SK-N-MC (cell line): ENCODE measurements around the gene MRGPRF.

Experiments
- DNase-seq: peaks from one replicate; pipeline ENCODE4 v3.0.0-alpha.2; 2011; ENCODE audit warnings: low read depth, low spot score
- H3K27ac ChIP-seq: fragments of 200-600 bp; sonication (generic); 2 replicates; pipeline ENCODE4 v1.5.1; 2016; ENCODE audit warnings: mixed run types
- H3K36me3 ChIP-seq: fragments of 200-600 bp; sonication (generic); 2 replicates; pipeline ENCODE4 v1.6.1; 2017; ENCODE audit warnings: antibody characterized with exemption, low read length, mixed read lengths; ENCODE audit not compliant: insufficient read depth
- H3K4me3 ChIP-seq: fragments of 200-600 bp; sonication (generic); 2 replicates; pipeline ENCODE4 v1.5.1; 2016
- H3K9ac ChIP-seq: fragments of 200-600 bp; sonication (generic); 2 replicates; pipeline ENCODE4 v1.8.0; 2017; ENCODE audit warnings: mixed run types, mixed read lengths; ENCODE audit not compliant: insufficient read length
- H3K9me3 ChIP-seq: fragments of 200-600 bp; sonication (generic); 2 replicates; pipeline ENCODE4 v1.6.1; 2017; ENCODE audit warnings: low read depth, mild to moderate bottlenecking, antibody characterized with exemption, low read length, moderate library complexity, mixed read lengths
- EZH2 ChIP-seq: fragments of 200-600 bp; sonication (generic); IDR thresholded peaks from one replicate; pipeline ENCODE4 v1.6.1; 2017; ENCODE audit warnings: antibody characterized with exemption
- FOXP2 ChIP-seq: optimal IDR thresholded peaks from 2 replicates; pipeline ENCODE3; 2011; ENCODE audit warnings: mild to moderate bottlenecking, moderate library complexity; ENCODE audit not compliant: insufficient read depth; ENCODE audit errors: extremely low read length, control extremely low read depth
- POLR2AphosphoS5 ChIP-seq: IDR thresholded peaks from 2 replicates; pipeline ENCODE4 v1.6.1; 2012; ENCODE audit warnings: mild to moderate bottlenecking, low read depth, low read length, borderline replicate concordance

MRGPRF gene

DNA sequence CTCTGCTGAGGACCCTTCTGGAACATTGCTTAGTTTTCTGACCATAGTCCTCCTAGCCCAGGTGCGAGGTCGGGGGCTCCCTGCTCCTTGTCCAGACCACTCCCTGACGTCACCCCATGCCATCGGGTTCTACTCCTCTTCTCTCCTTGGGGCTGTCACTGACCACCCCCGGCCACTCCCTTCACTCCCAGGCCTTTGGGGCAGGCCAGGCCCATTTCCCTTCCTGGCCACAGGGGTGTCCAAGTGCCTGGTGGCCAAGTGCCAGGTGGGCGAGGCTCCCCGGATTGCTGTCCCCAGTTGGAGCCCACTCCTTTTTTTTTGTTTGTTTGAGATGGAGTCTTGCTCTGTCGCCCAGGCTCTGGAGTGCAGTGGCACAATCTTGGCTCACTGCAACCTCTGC lies 51.8 kb downstream of the MRGPRF start:
- no peak overlapping the region for H3K9ac ChIP-seq
- H3K9me3 ChIP-seq, result peaks cover 3% of the 10 kb centered on the region; the same call in 1 of the 2 replicates
- no peak for TF ChIP-seq FOXP2
- TF ChIP-seq EZH2, result no peak
- TF ChIP-seq POLR2AphosphoS5, result no peak
- no peak overlapping the region for H3K4me3 ChIP-seq
- DNase-seq, result no peak
- no peak overlapping the region for H3K27ac ChIP-seq
- H3K36me3 ChIP-seq, result no peaks in the 10 kb centered on the region

DNA sequence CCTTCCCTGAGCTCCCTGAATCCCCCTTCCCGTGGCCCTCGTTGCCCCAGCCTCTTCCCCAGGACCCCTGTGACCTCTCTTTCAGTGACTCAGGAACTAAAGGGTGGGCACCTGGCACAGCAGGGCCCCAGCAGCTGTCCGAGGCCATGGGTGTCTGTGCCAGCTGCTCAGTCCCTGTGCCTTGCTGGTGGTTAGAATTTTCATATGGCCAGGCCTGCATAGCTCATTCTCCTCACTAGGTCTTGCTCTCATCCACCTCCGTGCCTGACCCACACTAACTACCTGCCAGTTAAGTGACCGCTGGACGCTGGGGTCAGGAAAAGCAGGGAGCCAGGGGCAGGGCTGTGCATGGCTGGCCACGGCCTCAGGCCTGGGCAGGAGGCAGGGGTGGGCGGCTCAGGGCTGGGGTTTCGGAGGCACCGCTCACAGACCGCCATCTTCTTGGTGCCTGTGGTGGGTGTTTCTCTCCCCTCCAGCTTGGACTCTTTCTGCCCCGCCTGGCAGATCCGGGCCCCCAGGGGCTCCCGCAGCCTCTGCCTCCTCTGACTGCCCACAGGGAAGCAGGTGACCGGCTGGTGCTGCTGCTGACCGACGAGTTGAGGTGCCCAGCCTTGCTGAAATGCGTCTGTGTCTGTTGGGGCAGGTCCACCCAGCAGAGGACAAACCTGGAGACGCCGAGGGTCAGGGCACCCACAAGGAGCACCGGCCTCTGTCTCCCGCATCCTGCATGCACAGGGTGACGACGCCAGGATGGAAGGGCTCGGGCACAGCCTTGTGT lies 52.6 kb downstream of the MRGPRF start:
- DNase-seq, result no peak

DNA sequence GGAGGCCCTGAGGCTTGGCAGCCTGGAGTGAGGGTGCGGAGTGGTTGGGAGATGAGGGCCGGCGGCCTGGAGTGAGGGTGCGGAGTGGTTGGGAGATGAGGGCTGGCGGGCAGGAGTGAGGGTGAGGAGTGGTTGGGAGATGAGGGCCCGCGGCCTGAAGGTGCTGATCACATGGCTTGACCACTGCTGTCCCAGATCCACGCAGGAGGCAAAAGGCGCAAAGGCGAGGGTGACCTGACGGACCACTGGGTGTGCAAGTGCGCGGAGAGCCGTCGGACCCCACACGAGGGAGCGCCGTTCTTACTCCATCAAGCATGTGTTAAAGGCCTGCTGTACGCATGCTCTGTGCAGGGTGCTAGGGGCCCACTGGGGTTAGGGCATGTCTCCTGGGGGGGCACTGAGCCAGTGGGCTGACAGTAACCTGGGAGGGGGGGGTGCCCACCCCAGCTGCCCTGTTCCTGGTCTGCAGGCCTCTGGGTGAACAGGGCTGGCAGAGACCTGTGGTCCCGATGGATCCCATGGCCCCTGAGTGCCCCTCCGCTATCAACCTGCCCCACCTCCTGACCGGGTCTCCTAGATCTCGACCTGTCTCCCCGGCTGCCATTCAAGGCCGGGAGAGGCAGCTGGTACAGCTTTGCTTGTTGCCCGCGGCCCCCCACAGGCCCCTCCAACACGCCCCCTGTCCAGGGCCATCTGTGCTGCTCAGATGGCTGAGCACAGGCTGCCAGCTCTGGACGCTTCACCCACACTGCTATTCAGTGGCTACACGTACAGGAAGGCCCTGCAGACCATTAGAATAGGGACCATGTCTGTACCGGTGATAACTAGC lies 53.4 kb downstream of the MRGPRF start:
- no peak for DNase-seq
- Histone ChIP-seq H3K9ac (no peak overlapping the region), H3K36me3 (no peaks in the 10 kb centered on the region), H3K4me3 (no peak overlapping the region), H3K27ac (no peak overlapping the region), H3K9me3 (peaks cover 3% of the 10 kb centered on the region; the same call in 1 of the 2 replicates)
- TF ChIP-seq FOXP2, result no peak
- no peak for TF ChIP-seq EZH2
- no peak for TF ChIP-seq POLR2AphosphoS5

More for the DNA sequence above, 52.6 kb downstream of the MRGPRF start:
- Histone ChIP-seq H3K4me3 (no peak overlapping the region), H3K9me3 (peaks cover 3% of the 10 kb centered on the region; the same call in 1 of the 2 replicates), H3K9ac (no peak overlapping the region), H3K36me3 (no peaks in the 10 kb centered on the region), H3K27ac (no peak overlapping the region)
- TF ChIP-seq FOXP2 (no peak), POLR2AphosphoS5 (no peak), EZH2 (no peak)

DNA sequence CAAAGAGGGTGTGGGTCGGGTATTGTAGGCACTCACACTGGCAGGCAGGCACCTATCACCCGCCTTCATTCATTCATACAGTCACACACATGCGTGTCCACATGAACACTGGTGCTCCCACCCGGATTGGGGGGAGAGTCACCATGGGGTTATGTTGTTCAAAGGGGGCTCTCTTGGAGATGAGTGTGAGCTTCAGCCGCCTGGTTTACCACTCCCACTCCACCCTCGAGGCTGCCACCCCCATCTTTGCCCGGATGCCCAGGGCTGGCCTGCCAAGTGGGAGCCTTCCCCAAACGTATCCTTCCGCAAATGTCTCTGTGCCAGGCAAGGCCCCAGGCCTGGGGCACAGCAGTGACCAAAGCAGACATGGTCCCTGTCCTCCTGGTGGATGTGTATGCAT lies 54.8 kb downstream of the MRGPRF start:
- TF ChIP-seq FOXP2 (no peak), POLR2AphosphoS5 (no peak), EZH2 (no peak)
- H3K9me3 ChIP-seq, result no peaks in the 10 kb centered on the region
- DNase-seq, result no peak
- no peak overlapping the region for H3K27ac ChIP-seq
- H3K4me3 ChIP-seq, result no peak overlapping the region
- no peak overlapping the region for H3K9ac ChIP-seq
- no peaks in the 10 kb centered on the region for H3K36me3 ChIP-seq

DNA sequence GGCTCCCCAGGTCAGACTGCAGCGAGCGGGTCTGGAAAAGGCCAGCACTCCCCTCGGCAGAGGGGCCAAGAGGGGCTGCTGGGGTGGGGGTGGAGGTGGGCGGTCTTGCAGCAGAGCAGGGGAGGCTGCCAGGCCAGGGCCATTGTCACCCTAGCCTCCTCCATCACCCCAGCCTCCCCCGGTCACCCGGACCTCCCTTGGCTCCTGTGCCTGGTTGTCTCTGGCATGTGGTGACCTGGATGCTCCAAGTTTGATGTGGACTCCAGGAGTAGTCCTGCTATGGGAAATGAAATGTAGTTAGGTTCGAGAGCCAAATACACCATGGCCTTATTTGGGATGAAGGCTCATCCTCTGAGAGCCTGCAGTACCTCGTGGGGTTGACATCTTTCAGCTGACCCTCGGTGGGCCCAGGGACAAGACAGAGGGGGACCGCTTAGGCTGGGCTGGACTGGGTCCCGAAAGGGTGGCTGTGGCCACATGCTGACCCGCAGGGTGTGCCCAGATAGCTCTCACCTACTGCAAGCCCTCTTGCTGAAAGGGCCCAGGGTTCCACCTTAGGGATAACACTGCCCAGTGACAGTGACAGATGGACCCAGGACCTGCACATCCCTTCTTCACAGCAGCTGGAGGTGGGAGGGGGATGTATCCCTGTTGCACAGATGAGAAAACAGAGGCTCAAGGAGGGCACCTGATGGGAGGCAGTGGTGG lies 56.3 kb downstream of the MRGPRF start:
- H3K9me3 ChIP-seq, result no peaks in the 10 kb centered on the region
- no peak overlapping the region for H3K4me3 ChIP-seq
- no peak overlapping the region for H3K27ac ChIP-seq
- no peak for DNase-seq
- no peak overlapping the region for H3K9ac ChIP-seq
- H3K36me3 ChIP-seq, result no peaks in the 10 kb centered on the region
- TF ChIP-seq FOXP2, result no peak
- TF ChIP-seq POLR2AphosphoS5, result no peak
- no peak for TF ChIP-seq EZH2

DNA sequence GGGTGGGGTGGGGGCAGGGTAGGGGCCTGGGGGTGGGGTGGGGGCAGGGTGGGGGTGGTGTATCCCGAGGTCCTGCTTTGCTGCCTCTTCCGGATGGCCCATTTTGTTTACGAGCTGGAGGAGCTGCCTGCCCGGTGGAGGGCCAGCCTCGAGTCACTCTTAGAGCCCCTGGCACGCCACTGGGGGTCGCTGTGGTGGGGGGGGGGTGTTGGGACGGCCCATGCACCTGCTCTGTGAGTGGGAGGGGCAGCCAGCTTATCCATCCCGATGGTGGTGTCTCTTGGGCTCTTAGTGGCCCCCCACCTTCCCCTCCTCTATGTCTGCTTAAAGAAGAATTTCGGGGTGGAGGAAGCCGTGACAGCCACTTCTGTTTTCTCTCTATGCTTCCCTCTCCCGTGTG lies 56.9 kb downstream of the MRGPRF start:
- no peak for TF ChIP-seq FOXP2
- TF ChIP-seq EZH2, result no peak
- TF ChIP-seq POLR2AphosphoS5, result no peak
- DNase-seq, result no peak
- Histone ChIP-seq H3K27ac (no peak overlapping the region), H3K9ac (no peak overlapping the region), H3K36me3 (no peaks in the 10 kb centered on the region), H3K9me3 (no peaks in the 10 kb centered on the region), H3K4me3 (no peak overlapping the region)

DNA sequence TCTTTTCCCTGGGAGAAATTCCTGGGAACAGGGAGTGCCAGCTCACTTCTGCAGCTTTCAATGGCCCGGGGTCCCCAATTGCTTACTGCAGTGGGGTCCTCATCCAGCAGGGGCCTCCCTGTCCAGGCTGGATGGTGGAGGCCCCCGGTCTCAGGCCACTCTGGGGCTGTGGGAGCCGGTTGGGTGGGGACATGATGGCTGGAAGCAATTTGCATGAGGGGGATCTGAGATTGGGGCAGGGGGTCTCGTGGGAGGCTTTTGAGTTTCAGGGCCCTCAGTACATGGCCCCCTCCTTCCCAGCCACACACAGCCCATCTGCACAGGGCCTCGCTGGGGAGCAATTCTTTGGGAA lies 57.5 kb downstream of the MRGPRF start:
- no peaks in the 10 kb centered on the region for H3K36me3 ChIP-seq
- no peak for TF ChIP-seq EZH2
- no peak for TF ChIP-seq POLR2AphosphoS5
- TF ChIP-seq FOXP2, result no peak
- no peak overlapping the region for H3K27ac ChIP-seq
- DNase-seq, result no peak
- no peaks in the 10 kb centered on the region for H3K9me3 ChIP-seq
- no peak overlapping the region for H3K9ac ChIP-seq
- H3K4me3 ChIP-seq, result no peak overlapping the region
